Stimulated activated CD8-positive, alpha-beta memory T cell treated with anti-CD3 and anti-CD28 coated beads, Interleukin-4, amount 100 ng/mL, for 4 hours (primary cell): ENCODE results near the gene TMEM87B.
"Not testable (repeated sequence)": the region's sequence is repeated elsewhere in the genome, so short reads cannot be mapped to it uniquely, and the experiment has no call there.

Source experiments
- DNase-seq, 2 donors: peaks; one replicate each; pipeline ENCODE4 v3.0.0-alpha.2; 2020; ENCODE audit warnings: low read depth in 2 of 2, low spot score in 1 of 2

TMEM87B gene

GRCh38 chr2:112032689-112033465 is 22.2 kb upstream of the TMEM87B start:
- no peak for DNase-seq

GRCh38 chr2:112033600-112033999 is 21.5 kb upstream of the TMEM87B start:
- DNase-seq: no peak

- no peak for DNase-seq
Observed at GRCh38 chr2:112034924-112035323, 20.1 kb upstream of the TMEM87B start.

GRCh38 chr2:112035786-112036185 is 19.3 kb upstream of the TMEM87B start:
- DNase-seq: no peak

GRCh38 chr2:112039556-112039955 is 15.5 kb upstream of the TMEM87B start:
- DNase-seq: not testable (repeated sequence)

GRCh38 chr2:112040066-112040465 is 15.0 kb upstream of the TMEM87B start:
- DNase-seq: not testable (repeated sequence)

GRCh38 chr2:112041460-112041859 is 13.6 kb upstream of the TMEM87B start:
- not testable (repeated sequence) for DNase-seq

- no peak for DNase-seq
Observed at GRCh38 chr2:112045446-112046014, 9.5 kb upstream of the TMEM87B start.

GRCh38 chr2:112046231-112046630 is 8.8 kb upstream of the TMEM87B start:
- DNase-seq: no peak

- DNase-seq: no peak
Observed at GRCh38 chr2:112047537-112048235, 7.4 kb upstream of the TMEM87B start.

GRCh38 chr2:112048236-112048592 is 6.9 kb upstream of the TMEM87B start:
- DNase-seq: no peak

- no peak for DNase-seq
Observed at GRCh38 chr2:112048887-112049286, 6.2 kb upstream of the TMEM87B start.

GRCh38 chr2:112050316-112050715 is 4.8 kb upstream of the TMEM87B start:
- DNase-seq: no peak

GRCh38 chr2:112053917-112054846 is 887 bp upstream of the TMEM87B start:
- peak; percentile 94 to 97 for DNase-seq

GRCh38 chr2:112055730-112056625 is 909 bp downstream of the TMEM87B start:
- DNase-seq: peak in 1 of 2 donors; percentile 1

GRCh38 chr2:112056626-112056987 is 1.5 kb downstream of the TMEM87B start:
- DNase-seq: no peak

- no peak for DNase-seq
Observed at GRCh38 chr2:112059671-112060070, 4.6 kb downstream of the TMEM87B start.

GRCh38 chr2:112061299-112061698 is 6.2 kb downstream of the TMEM87B start:
- DNase-seq: no peak

GRCh38 chr2:112061840-112062239 is 6.8 kb downstream of the TMEM87B start:
- DNase-seq: no peak

- no peak for DNase-seq
Observed at GRCh38 chr2:112062894-112063293, 7.8 kb downstream of the TMEM87B start.
